PC-3 (cell line): ENCODE results near the gene CAMSAP1.

Experiments used
- EZH2 ChIP-seq: fragments of 300-600 bp; sonication (generic); IDR thresholded peaks from one replicate; pipeline ENCODE4 v1.6.1; 2017; ENCODE audit warnings: antibody characterized with exemption, mild to moderate bottlenecking, low read length; ENCODE audit not compliant: unreplicated experiment
- EZH2phosphoT487 ChIP-seq: fragments of 300-600 bp; sonication (generic); IDR thresholded peaks from 2 replicates; pipeline ENCODE4 v1.6.1; 2018; ENCODE audit warnings: mild to moderate bottlenecking, antibody characterized with exemption, low read length, borderline replicate concordance
- TF ChIP-seq, protein P1 (sequence below): fragments of 300-600 bp; sonication (generic); conservative IDR thresholded peaks from 2 replicates; pipeline ENCODE4 v1.5.1; 2017; ENCODE audit warnings: antibody characterized with exemption, low read depth, mild to moderate bottlenecking, low read length

DNA sequence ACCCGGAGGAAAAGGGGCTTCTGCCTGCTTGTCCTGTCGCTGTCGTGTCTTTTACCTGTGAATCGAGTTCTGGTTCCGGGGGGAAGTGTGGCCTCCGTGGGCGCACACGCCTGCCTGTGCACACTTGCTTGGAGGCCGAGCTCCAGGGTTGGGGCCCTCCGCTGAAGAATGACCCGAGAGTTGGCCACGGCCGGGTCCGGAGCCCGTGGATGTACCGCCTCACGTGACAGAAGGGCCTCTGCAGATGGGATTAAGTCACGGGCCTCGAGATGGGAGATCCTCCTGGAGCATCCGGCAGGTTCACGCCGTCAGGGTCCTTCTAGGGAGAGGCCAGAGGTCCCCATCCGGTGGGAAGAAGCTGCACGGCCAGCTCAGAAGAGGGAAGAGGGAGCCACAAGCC lies 124.4 kb downstream of the CAMSAP1 start:
- TF ChIP-seq, protein P1, sequence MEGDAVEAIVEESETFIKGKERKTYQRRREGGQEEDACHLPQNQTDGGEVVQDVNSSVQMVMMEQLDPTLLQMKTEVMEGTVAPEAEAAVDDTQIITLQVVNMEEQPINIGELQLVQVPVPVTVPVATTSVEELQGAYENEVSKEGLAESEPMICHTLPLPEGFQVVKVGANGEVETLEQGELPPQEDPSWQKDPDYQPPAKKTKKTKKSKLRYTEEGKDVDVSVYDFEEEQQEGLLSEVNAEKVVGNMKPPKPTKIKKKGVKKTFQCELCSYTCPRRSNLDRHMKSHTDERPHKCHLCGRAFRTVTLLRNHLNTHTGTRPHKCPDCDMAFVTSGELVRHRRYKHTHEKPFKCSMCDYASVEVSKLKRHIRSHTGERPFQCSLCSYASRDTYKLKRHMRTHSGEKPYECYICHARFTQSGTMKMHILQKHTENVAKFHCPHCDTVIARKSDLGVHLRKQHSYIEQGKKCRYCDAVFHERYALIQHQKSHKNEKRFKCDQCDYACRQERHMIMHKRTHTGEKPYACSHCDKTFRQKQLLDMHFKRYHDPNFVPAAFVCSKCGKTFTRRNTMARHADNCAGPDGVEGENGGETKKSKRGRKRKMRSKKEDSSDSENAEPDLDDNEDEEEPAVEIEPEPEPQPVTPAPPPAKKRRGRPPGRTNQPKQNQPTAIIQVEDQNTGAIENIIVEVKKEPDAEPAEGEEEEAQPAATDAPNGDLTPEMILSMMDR: no peak
- TF ChIP-seq EZH2: no peak
- no peak for TF ChIP-seq EZH2phosphoT487
